ENCODE measurements around the gene ATG10. TPM values are rescaled to one million over a fixed set of nuclear protein-coding genes. Genes with fewer than 3 reads are reported as not detected.
"Not testable (repeated sequence)": the region's sequence is repeated elsewhere in the genome, so short reads cannot be mapped to it uniquely, and the experiment has no call there.

Gene ATG10
- total RNA-seq, 1 experiment from 2014 or later, result 34.5 TPM

- DNase-seq, result no peak
- Histone ChIP-seq H3K36me3 (replicated peaks; ENCODE audit: control insufficient read depth, insufficient read depth, low read length) (no peaks in the 10 kb centered on the region), H3K27me3 (ENCODE audit: control insufficient read depth, insufficient read depth, low read length) (no peaks in the 10 kb centered on the region), H3K4me3 (ENCODE audit: insufficient read depth, low read depth, low read length) (no peak overlapping the region)
Measured at GRCh38 chr5:81965524-81965923, 6.3 kb upstream of the ATG10 start.

- Histone ChIP-seq H3K27me3 (ENCODE audit: control insufficient read depth, insufficient read depth, low read length) (no peaks in the 10 kb centered on the region), H3K4me3 (ENCODE audit: insufficient read depth, low read depth, low read length) (no peak overlapping the region), H3K36me3 (replicated peaks; ENCODE audit: control insufficient read depth, insufficient read depth, low read length) (no peaks in the 10 kb centered on the region)
- no peak for DNase-seq
Measured at GRCh38 chr5:81969226-81969625, 2.6 kb upstream of the ATG10 start.

GRCh38 chr5:81969912-81970311 is 1.9 kb upstream of the ATG10 start:
- no peaks in the 10 kb centered on the region for H3K27me3 ChIP-seq (ENCODE audit: control insufficient read depth, insufficient read depth, low read length)
- H3K4me3 ChIP-seq (ENCODE audit: insufficient read depth, low read depth, low read length), result no peak overlapping the region
- DNase-seq, result no peak
- H3K36me3 ChIP-seq (replicated peaks; ENCODE audit: control insufficient read depth, insufficient read depth, low read length), result no peaks in the 10 kb centered on the region

GRCh38 chr5:81971111-81971711 is 612 bp upstream of the ATG10 start:
- no peaks in the 10 kb centered on the region for H3K27me3 ChIP-seq (ENCODE audit: control insufficient read depth, insufficient read depth, low read length)
- DNase-seq, result peak; percentile 45
- peak overlapping the region; percentile 84 for H3K4me3 ChIP-seq (ENCODE audit: insufficient read depth, low read depth, low read length)
- peaks cover under 1% of the 10 kb centered on the region for H3K36me3 ChIP-seq (replicated peaks; ENCODE audit: control insufficient read depth, insufficient read depth, low read length)

- DNase-seq, result no peak
- H3K27me3 ChIP-seq (ENCODE audit: control insufficient read depth, insufficient read depth, low read length), result no peaks in the 10 kb centered on the region
- peak overlapping the region; percentile 84 for H3K4me3 ChIP-seq (ENCODE audit: insufficient read depth, low read depth, low read length)
- peaks cover 3% of the 10 kb centered on the region for H3K36me3 ChIP-seq (replicated peaks; ENCODE audit: control insufficient read depth, insufficient read depth, low read length)
Measured at GRCh38 chr5:81972492-81972783, 615 bp downstream of the ATG10 start.

GRCh38 chr5:81980160-81980559 is 8.3 kb downstream of the ATG10 start:
- H3K4me3 ChIP-seq (ENCODE audit: insufficient read depth, low read depth, low read length), result no peak overlapping the region
- H3K27me3 ChIP-seq (ENCODE audit: control insufficient read depth, insufficient read depth, low read length), result no peaks in the 10 kb centered on the region
- peaks cover 3% of the 10 kb centered on the region for H3K36me3 ChIP-seq (replicated peaks; ENCODE audit: control insufficient read depth, insufficient read depth, low read length)
- DNase-seq, result peak; percentile 58

- peak; percentile 71 for DNase-seq
- H3K36me3 ChIP-seq (replicated peaks; ENCODE audit: control insufficient read depth, insufficient read depth, low read length), result peaks cover 3% of the 10 kb centered on the region
- H3K4me3 ChIP-seq (ENCODE audit: insufficient read depth, low read depth, low read length), result no peak overlapping the region
- no peaks in the 10 kb centered on the region for H3K27me3 ChIP-seq (ENCODE audit: control insufficient read depth, insufficient read depth, low read length)
Measured at GRCh38 chr5:81980598-81981260, 8.9 kb downstream of the ATG10 start.

GRCh38 chr5:81982172-81982685 is 10.4 kb downstream of the ATG10 start:
- not testable (repeated sequence) for H3K36me3 ChIP-seq (replicated peaks; ENCODE audit: control insufficient read depth, insufficient read depth, low read length); H3K4me3 ChIP-seq (ENCODE audit: insufficient read depth, low read depth, low read length); DNase-seq; H3K27me3 ChIP-seq (ENCODE audit: control insufficient read depth, insufficient read depth, low read length)

GRCh38 chr5:81983148-81983547 is 11.3 kb downstream of the ATG10 start:
- H3K4me3 ChIP-seq (ENCODE audit: insufficient read depth, low read depth, low read length); H3K36me3 ChIP-seq (replicated peaks; ENCODE audit: control insufficient read depth, insufficient read depth, low read length); DNase-seq; H3K27me3 ChIP-seq (ENCODE audit: control insufficient read depth, insufficient read depth, low read length): not testable (repeated sequence)

GRCh38 chr5:81983563-81983962 is 11.7 kb downstream of the ATG10 start:
- H3K36me3 ChIP-seq (replicated peaks; ENCODE audit: control insufficient read depth, insufficient read depth, low read length); DNase-seq; H3K27me3 ChIP-seq (ENCODE audit: control insufficient read depth, insufficient read depth, low read length); H3K4me3 ChIP-seq (ENCODE audit: insufficient read depth, low read depth, low read length): not testable (repeated sequence)

GRCh38 chr5:81986126-81986525 is 14.3 kb downstream of the ATG10 start:
- Histone ChIP-seq H3K36me3 (replicated peaks; ENCODE audit: control insufficient read depth, insufficient read depth, low read length) (no peaks in the 10 kb centered on the region; the same call in 1 of the 2 replicates), H3K27me3 (ENCODE audit: control insufficient read depth, insufficient read depth, low read length) (no peaks in the 10 kb centered on the region), H3K4me3 (ENCODE audit: insufficient read depth, low read depth, low read length) (no peak overlapping the region)
- no peak for DNase-seq

GRCh38 chr5:81989204-81989603 is 17.4 kb downstream of the ATG10 start:
- Histone ChIP-seq H3K4me3 (ENCODE audit: insufficient read depth, low read depth, low read length) (no peak overlapping the region), H3K36me3 (replicated peaks; ENCODE audit: control insufficient read depth, insufficient read depth, low read length) (no peaks in the 10 kb centered on the region; the same call in 1 of the 2 replicates), H3K27me3 (ENCODE audit: control insufficient read depth, insufficient read depth, low read length) (no peaks in the 10 kb centered on the region)
- DNase-seq, result no peak

GRCh38 chr5:81994679-81995078 is 22.9 kb downstream of the ATG10 start:
- H3K4me3 ChIP-seq (ENCODE audit: insufficient read depth, low read depth, low read length), result no peak overlapping the region
- H3K36me3 ChIP-seq (replicated peaks; ENCODE audit: control insufficient read depth, insufficient read depth, low read length), result peaks cover 5% of the 10 kb centered on the region
- H3K27me3 ChIP-seq (ENCODE audit: control insufficient read depth, insufficient read depth, low read length), result no peaks in the 10 kb centered on the region
- no peak for DNase-seq

- Histone ChIP-seq H3K27me3 (ENCODE audit: control insufficient read depth, insufficient read depth, low read length) (no peaks in the 10 kb centered on the region), H3K36me3 (replicated peaks; ENCODE audit: control insufficient read depth, insufficient read depth, low read length) (peaks cover 5% of the 10 kb centered on the region), H3K4me3 (ENCODE audit: insufficient read depth, low read depth, low read length) (no peak overlapping the region)
- DNase-seq, result no peak
Measured at GRCh38 chr5:81995407-81995806, 23.6 kb downstream of the ATG10 start.

GRCh38 chr5:82004511-82004910 is 32.7 kb downstream of the ATG10 start:
- Histone ChIP-seq H3K36me3 (replicated peaks; ENCODE audit: control insufficient read depth, insufficient read depth, low read length) (no peaks in the 10 kb centered on the region), H3K27me3 (ENCODE audit: control insufficient read depth, insufficient read depth, low read length) (no peaks in the 10 kb centered on the region), H3K4me3 (ENCODE audit: insufficient read depth, low read depth, low read length) (no peak overlapping the region)
- DNase-seq, result no peak
